ENCODE results near the gene LRRC47.

DNA sequence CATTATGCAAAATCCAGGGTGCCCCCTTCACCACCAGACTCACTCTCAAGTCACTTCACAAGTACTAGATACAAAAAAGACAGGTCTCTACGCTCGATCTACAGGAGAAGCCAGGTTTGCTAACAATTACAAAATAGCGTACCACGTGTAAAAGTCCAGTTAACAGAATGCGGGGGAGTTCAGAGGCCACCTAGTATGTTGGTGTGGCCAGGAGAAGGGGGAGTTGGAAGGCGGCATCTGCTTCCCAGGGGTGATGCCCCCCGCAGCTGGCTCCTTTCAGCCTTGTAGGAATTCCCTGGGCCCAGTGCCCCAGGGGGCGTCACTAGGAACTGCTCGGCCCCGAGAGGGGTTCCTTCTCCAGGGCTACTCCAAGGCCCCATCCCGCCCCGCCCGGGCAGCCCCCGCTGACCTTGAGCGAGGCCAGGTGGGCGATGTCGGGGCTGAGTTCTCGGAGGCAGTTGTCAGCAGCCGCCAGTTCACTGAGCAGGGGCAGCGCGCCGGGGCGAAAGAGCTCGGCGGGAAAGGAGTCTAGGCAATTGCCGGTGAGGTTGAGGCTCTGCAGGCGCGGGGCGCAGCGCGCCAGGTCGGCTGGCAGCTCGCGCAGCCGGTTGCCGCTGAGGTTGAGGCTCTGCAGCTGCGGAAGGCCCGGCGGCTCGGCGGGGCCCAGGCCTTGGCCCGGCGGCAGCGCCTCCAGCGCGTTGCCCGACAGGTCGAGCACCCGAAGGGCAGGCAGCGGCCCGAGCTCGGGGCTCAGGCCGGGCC lies 664 bp downstream of the LRRC47 start:
- TF ChIP-seq EP300 (IDR thresholded peaks at IDR 0.05) (no peak), POLR2A (IDR thresholded peaks at IDR 0.05) (no peak)
- TF ChIP-seq, protein P1, sequence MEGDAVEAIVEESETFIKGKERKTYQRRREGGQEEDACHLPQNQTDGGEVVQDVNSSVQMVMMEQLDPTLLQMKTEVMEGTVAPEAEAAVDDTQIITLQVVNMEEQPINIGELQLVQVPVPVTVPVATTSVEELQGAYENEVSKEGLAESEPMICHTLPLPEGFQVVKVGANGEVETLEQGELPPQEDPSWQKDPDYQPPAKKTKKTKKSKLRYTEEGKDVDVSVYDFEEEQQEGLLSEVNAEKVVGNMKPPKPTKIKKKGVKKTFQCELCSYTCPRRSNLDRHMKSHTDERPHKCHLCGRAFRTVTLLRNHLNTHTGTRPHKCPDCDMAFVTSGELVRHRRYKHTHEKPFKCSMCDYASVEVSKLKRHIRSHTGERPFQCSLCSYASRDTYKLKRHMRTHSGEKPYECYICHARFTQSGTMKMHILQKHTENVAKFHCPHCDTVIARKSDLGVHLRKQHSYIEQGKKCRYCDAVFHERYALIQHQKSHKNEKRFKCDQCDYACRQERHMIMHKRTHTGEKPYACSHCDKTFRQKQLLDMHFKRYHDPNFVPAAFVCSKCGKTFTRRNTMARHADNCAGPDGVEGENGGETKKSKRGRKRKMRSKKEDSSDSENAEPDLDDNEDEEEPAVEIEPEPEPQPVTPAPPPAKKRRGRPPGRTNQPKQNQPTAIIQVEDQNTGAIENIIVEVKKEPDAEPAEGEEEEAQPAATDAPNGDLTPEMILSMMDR (IDR thresholded peaks at IDR 0.05) = no peak
